Muscle layer of duodenum (tissue), 2 donors: ENCODE measurements around the gene PAPSS2.

Source experiments
- H3K27ac ChIP-seq: one replicate; pipeline ENCODE4 v1.7.0; 2013; ENCODE audit warnings: mild to moderate bottlenecking, low read length
- H3K27me3 ChIP-seq: one replicate; pipeline ENCODE4 v1.7.0; 2013; ENCODE audit warnings: low read depth, mild to moderate bottlenecking, control low read depth, low read length
- H3K36me3 ChIP-seq, 2 donors: one replicate each; pipeline ENCODE4 v1.7.0; 2013; ENCODE audit warnings: low read length in 2 of 2, control low read depth in 1 of 2, mild to moderate bottlenecking in 1 of 2; ENCODE audit not compliant: insufficient read depth in 2 of 2, control insufficient read depth in 1 of 2
- H3K4me1 ChIP-seq, 2 donors: one replicate each; pipeline ENCODE4 v1.7.0; 2013; ENCODE audit warnings: low read length in 2 of 2, mild to moderate bottlenecking in 2 of 2, control low read depth in 1 of 2, moderate library complexity in 1 of 2; ENCODE audit not compliant: insufficient read depth in 2 of 2, control insufficient read depth in 1 of 2
- H3K4me3 ChIP-seq, 2 donors: one replicate each; pipeline ENCODE4 v1.7.0; 2013; ENCODE audit warnings: low read length in 2 of 2, low read depth in 1 of 2, mild to moderate bottlenecking in 1 of 2
- H3K9me3 ChIP-seq, 2 donors: one replicate each; pipeline ENCODE4 v1.7.0; 2013; ENCODE audit warnings: low read length in 2 of 2, control low read depth in 1 of 2, mild to moderate bottlenecking in 1 of 2; ENCODE audit not compliant: control insufficient read depth in 1 of 2
- donor health status: healthy.

PAPSS2 gene

GRCh38 chr10:87696922-87697745 lies 37.5 kb downstream of the PAPSS2 start:
- Histone ChIP-seq H3K4me1 (no peaks in the 10 kb centered on the region), H3K27me3 (no peaks in the 10 kb centered on the region), H3K27ac (no peak overlapping the region), H3K36me3 (no peaks in the 10 kb centered on the region), H3K9me3 (no peaks in the 10 kb centered on the region), H3K4me3 (no peak overlapping the region)

DNA sequence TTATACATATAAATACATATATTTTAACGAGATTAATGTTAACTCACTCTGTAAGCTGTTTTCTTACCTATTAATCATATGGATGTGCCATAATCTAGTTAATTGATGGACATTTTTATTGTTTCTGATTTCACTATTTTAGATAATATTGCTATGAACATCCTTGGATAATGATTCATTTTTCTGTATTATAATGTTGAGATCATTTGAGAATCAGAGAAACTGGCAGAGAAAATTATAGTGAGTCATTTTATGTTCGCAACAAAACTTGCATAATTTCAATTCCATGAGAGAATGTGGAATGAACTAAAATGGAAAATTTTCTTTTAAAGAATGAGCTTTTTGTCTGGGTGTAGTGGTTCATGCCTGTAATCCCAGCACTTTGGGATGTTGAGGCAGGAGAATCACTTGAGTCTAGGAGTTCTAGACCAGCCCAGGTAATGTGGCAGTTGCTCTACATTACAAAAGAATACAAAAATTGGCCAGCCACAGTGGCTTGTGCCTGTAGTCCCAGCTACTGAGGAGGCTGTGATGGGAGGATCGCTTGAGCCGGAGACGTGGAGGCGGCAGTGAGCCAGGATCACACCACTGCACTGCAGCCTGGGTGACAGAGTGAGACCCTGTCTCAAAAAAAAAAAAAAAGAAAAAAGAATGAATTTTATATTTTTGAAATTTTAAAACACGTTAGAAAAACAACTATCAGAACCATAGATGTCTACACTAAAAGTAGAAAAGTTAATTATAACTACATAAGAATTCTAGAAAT lies 40.5 kb downstream of the PAPSS2 start:
- Histone ChIP-seq H3K4me1 (no peaks in the 10 kb centered on the region), H3K36me3 (no peaks in the 10 kb centered on the region), H3K27me3 (no peaks in the 10 kb centered on the region), H3K9me3 (no peaks in the 10 kb centered on the region), H3K27ac (no peak overlapping the region), H3K4me3 (no peak overlapping the region)

- Histone ChIP-seq H3K27me3 (no peaks in the 10 kb centered on the region), H3K4me1 (no peaks in the 10 kb centered on the region), H3K4me3 (no peak overlapping the region), H3K27ac (no peak overlapping the region), H3K9me3 (no peaks in the 10 kb centered on the region), H3K36me3 (no peaks in the 10 kb centered on the region)
Measured at GRCh38 chr10:87702260-87702972, 42.7 kb downstream of the PAPSS2 start.

DNA sequence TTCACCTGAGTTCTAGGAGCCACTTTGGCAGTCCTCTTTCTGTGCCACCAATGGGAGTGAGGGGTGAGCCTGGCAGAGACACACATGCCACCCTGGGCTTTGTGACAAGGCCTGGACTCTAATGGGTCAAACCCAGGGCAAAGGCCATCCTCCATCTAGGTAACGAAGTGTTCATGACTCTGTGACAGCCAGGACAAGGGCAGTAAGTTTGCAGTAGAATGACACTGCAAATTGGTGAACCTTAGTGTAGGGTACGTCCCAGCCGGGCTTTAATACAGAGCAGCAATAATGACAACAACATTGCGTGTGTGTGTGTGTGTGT lies 43.3 kb downstream of the PAPSS2 start:
- H3K9me3 ChIP-seq = no peaks in the 10 kb centered on the region
- H3K4me3 ChIP-seq = no peak overlapping the region
- H3K27me3 ChIP-seq = no peaks in the 10 kb centered on the region
- no peak overlapping the region for H3K27ac ChIP-seq
- H3K36me3 ChIP-seq = no peaks in the 10 kb centered on the region
- H3K4me1 ChIP-seq = no peaks in the 10 kb centered on the region

DNA sequence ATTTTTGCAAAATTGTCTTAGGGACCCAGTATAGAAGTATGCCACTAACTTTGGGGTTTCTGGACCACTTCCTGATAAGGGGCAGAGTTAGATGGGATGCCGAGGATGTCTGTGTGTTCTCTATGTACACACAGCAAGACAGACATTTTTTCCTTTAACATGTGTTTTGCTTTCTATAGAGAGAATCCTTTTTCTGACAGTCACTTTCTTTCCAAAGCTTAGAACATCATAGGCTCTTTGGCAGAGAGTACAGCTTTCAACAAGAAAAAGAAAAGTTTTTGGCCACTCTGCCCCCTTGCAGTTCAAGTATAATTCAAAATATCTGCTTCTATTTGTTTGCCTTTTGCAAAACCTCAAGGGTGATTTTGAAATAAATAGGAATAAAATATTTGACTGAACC lies 44.1 kb downstream of the PAPSS2 start:
- H3K27ac ChIP-seq = no peak overlapping the region
- H3K4me3 ChIP-seq = no peak overlapping the region
- H3K36me3 ChIP-seq = no peaks in the 10 kb centered on the region
- no peaks in the 10 kb centered on the region for H3K9me3 ChIP-seq
- no peaks in the 10 kb centered on the region for H3K4me1 ChIP-seq
- H3K27me3 ChIP-seq = no peaks in the 10 kb centered on the region

DNA sequence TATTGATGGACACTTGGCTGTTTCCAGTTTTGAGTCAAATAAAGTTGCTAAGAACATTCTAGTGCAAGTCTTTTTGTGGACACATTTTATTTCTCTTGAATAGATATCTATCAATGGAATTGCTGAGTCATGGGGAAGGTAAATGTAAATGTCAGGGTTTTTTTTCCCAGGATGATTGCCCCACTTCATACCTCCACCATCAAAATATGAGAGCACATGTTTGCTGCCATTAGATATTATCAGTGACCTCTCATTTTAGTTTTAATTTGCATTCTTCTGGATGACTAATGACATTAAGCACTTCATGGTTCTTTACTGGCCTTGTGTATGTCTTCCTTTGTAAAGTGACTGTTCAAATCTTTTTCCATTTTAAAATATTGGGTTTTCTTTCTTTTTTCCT lies 45.7 kb downstream of the PAPSS2 start:
- H3K36me3 ChIP-seq = no peaks in the 10 kb centered on the region
- H3K9me3 ChIP-seq = no peaks in the 10 kb centered on the region
- H3K4me3 ChIP-seq = no peak overlapping the region
- no peak overlapping the region for H3K27ac ChIP-seq
- no peaks in the 10 kb centered on the region for H3K27me3 ChIP-seq
- H3K4me1 ChIP-seq = no peaks in the 10 kb centered on the region

DNA sequence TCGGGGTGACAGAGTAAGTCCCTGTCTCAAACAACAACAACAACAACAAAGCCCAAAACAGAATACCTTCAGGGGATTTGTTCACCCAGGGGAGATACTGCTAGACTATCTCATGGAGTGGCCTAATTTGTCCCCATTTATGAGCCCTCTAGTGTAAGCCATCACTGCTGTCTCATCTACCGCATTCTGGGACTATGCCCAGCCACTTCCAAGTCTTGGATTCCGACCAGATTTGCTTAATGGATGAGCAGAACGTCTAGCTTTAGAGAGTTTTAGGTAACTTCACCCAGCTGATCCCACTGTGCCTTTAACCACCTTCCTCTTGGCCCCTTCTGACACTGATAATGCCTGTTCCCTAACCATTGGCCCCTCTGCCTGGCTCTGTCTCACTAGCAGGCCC lies 47.1 kb downstream of the PAPSS2 start:
- Histone ChIP-seq H3K9me3 (no peaks in the 10 kb centered on the region), H3K36me3 (no peaks in the 10 kb centered on the region), H3K4me1 (no peaks in the 10 kb centered on the region), H3K4me3 (no peak overlapping the region), H3K27ac (no peak overlapping the region), H3K27me3 (no peaks in the 10 kb centered on the region)

GRCh38 chr10:87707254-87707653 lies 47.6 kb downstream of the PAPSS2 start:
- no peaks in the 10 kb centered on the region for H3K9me3 ChIP-seq
- H3K4me3 ChIP-seq = no peak overlapping the region
- H3K27me3 ChIP-seq = no peaks in the 10 kb centered on the region
- H3K36me3 ChIP-seq = no peaks in the 10 kb centered on the region
- H3K27ac ChIP-seq = no peak overlapping the region
- H3K4me1 ChIP-seq = no peaks in the 10 kb centered on the region

- Histone ChIP-seq H3K27me3 (no peaks in the 10 kb centered on the region), H3K4me3 (no peak overlapping the region), H3K27ac (no peak overlapping the region), H3K9me3 (no peaks in the 10 kb centered on the region), H3K4me1 (peaks cover 0 to 9% of the 10 kb centered on the region in 2 donors), H3K36me3 (no peaks in the 10 kb centered on the region)
Measured at GRCh38 chr10:87712913-87713616, 53.4 kb downstream of the PAPSS2 start.

- Histone ChIP-seq H3K27ac (no peak overlapping the region), H3K4me3 (no peak overlapping the region), H3K9me3 (no peaks in the 10 kb centered on the region), H3K36me3 (no peaks in the 10 kb centered on the region), H3K4me1 (peaks cover 0 to 9% of the 10 kb centered on the region in 2 donors), H3K27me3 (no peaks in the 10 kb centered on the region)
Measured at GRCh38 chr10:87713707-87714106, 54.0 kb downstream of the PAPSS2 start.
